GM19455 (cell line): ENCODE measurements around the gene BUB1.
"Not testable (repeated sequence)": the region's sequence is repeated elsewhere in the genome, so short reads cannot be mapped to it uniquely, and the experiment has no call there.

Experiments used
- ATAC-seq: cut with Tn5 transposase; IDR thresholded peaks from one replicate; pipeline ENCODE4 v1.9.1; 2021; ENCODE audit not compliant: unreplicated experiment

Gene BUB1

GRCh38 chr2:110659248-110659647, 18.6 kb downstream of the BUB1 start:
- no peak for ATAC-seq

DNA sequence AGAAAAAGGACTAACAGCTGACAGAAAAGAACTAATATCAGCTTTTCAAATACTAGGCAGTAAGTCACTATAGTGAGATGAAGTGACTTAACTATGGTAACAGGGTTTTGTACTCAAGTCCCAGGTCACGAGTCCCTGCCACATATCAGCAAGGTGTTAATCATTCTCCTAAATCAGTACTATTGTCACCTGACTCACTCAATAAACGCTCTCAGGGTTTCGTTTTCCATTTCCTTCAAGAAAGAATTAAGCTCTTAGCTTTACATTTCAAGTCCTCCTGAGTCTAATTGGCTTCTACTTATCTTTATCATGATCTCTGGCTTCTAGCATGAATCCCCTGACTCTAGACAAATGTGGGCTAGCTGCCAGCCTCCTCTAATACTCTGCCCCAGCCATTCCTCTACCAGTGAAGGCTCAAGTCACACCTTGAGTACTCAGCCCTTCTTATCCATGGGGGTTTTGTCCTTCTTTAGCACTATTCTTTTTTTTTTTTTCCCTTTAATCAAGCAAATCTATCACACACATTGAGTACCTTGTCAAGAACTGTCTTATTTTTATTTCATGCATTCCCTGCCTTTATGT, 20.0 kb downstream of the BUB1 start:
- no peak for ATAC-seq

DNA sequence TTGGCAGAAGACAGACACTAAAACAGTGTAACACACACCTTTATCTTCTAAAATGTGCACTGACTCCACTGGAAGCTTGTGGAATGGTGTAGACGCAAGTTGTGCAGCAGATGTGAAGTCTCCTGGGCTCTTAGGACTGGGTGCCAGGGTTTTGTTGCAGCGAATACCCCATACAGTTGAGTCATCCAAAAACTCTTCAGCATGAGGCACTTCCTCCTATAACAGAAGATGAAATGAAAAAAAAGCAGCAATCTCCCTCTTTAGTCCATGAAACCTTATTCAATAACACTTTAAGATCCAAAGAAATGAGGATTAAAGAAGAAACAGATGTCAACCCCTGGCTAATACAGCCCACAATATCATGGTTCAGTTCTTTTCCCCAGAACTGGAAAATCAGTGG, 22.2 kb downstream of the BUB1 start:
- no peak for ATAC-seq

GRCh38 chr2:110653861-110654260, 24.0 kb downstream of the BUB1 start:
- ATAC-seq, result no peak

GRCh38 chr2:110650346-110650745, 27.5 kb downstream of the BUB1 start:
- no peak for ATAC-seq

- no peak for ATAC-seq
Measured at GRCh38 chr2:110647777-110648176, 30.1 kb downstream of the BUB1 start.

DNA sequence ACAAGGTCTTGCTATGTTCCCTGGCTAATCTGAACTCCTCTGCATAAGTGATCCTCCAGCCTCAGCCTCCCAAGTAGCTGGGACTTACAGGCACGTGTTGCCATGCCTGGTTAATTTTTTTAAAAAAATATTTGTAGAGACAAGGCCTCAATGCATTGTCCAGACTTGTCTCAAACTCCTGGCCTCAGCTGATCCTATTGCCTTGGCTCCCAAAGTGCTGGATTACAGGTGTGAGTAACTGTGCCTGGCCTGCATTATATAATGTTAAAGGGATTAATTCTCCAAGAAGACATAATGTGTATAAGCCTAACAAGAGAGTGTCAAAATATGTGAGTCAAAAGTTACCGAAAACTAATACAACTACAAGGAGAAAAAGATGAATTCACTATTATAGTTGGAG, 32.2 kb downstream of the BUB1 start:
- no peak for ATAC-seq

- ATAC-seq, result no peak
Measured at GRCh38 chr2:110644357-110644756, 33.5 kb downstream of the BUB1 start.

GRCh38 chr2:110642360-110642759, 35.5 kb downstream of the BUB1 start:
- no peak for ATAC-seq

GRCh38 chr2:110639972-110640371, 37.9 kb downstream of the BUB1 start:
- ATAC-seq, result no peak

- ATAC-seq, result no peak
Measured at GRCh38 chr2:110638952-110639695, 38.7 kb downstream of the BUB1 start.

DNA sequence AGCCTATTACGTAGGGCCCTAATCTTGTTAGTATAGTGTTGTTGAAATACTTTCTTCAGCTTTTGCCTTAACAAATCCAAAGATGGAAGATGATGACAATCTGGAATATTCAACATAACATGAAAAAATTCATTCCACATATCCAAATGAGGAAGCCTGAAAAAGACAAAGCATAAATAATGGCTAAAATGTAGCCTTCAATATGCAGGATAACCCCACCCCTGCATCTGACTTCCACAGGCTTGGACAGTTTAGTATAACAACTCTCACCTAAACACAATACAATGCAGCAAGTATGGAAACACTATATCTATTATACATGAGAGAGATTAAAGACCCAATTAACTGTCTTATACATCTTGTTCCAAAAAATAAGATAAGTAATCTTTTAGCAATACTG, 39.9 kb downstream of the BUB1 start:
- no peak for ATAC-seq

DNA sequence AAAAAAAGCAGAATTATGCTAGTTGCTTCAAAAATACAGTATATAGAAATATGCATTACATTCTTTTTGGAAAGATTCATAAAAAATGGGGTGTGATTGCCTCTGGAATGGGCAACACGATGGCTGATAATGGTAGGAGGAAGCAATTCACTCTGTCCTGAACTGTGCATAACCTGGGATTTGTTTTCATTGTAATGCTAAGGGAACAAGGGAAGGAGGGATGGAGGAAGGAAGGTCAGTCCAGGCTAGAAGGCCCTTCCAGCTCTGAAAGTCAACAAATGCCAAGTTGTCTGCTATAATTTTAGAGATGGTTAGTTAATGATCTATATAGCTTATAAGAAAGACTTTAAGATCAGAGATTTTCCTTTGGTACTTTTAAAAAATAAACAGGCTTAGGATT, 40.8 kb downstream of the BUB1 start:
- no peak for ATAC-seq

DNA sequence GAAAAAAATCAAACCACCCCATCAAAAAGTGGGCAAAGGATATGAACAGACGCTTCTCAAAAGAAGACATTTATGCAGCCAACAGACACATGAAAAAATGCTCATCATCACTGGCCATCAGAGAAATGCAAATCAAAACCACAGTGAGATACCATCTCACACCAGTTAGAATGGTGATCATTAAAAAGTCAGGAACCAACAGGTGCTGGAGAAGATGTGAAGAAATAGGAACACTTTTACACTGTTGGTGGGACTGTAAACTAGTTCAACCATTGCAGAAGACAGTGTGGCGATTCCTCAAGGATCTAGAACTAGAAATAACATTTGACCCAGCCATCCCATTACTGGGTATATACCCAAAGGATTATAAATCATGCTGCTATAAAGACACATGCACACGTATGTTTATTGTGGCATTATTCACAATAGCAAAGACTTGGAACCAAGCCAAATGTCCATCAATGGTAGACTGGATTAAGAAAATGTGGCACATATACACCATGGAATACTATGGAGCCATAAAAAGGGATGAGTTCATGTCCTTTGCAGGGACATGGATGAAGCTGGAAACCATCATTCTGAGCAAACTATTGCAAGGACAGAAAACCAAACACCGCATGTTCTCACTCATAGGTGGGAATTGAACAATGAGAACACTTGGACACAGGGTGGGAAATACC, 41.8 kb downstream of the BUB1 start:
- ATAC-seq, result not testable (repeated sequence)

DNA sequence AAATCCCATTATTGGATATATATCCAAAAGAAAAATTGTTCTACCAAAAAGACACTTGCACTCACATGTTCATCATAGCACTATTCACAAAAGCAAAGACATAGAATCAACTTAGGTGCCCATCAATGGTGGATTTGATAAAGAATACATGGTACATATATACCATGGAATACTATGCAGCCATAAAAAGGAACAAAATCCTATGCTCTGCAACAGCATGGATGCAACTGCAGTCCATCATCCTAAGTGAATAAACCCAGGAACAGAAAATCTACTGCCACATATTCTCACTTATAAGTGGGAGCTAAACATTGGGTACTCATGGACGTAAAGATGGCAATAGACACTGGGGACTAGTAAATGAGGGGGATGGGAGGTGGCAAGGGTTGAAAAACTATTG, 50.5 kb downstream of the BUB1 start:
- not testable (repeated sequence) for ATAC-seq

DNA sequence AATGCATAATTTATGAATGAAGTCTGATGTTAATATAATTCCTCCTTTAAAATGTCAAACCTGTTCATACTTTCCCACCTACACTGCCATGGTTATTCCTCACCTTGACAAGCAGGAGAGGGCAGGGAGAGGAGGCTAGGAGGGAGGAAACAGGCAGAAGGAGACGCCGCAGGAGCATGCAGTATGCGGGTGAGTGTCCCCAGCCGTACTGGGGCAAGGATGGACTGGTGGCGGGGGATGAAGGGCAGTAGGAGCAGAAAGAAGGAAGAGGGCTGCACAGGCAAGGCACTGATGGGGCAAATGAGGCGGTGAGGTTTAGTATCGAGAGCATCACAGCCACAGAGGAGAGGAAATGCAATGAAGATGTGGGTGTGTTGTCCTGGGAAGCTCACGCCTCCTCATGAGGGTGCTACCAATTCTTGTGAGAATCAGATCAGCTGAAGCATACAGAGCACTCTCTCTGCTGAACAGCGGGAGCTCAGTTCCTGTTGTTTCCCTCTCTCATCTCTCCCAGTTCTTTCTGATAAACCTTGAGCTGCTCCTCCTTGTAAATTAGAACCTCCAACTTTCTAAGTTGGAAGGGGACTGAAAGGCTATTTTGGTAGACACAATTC, 58.4 kb downstream of the BUB1 start:
- ATAC-seq, result not testable (repeated sequence)

- not testable (repeated sequence) for ATAC-seq
Measured at GRCh38 chr2:110613927-110614326, 63.9 kb downstream of the BUB1 start.

GRCh38 chr2:110610613-110611250, 67.1 kb downstream of the BUB1 start:
- ATAC-seq, result not testable (repeated sequence)

DNA sequence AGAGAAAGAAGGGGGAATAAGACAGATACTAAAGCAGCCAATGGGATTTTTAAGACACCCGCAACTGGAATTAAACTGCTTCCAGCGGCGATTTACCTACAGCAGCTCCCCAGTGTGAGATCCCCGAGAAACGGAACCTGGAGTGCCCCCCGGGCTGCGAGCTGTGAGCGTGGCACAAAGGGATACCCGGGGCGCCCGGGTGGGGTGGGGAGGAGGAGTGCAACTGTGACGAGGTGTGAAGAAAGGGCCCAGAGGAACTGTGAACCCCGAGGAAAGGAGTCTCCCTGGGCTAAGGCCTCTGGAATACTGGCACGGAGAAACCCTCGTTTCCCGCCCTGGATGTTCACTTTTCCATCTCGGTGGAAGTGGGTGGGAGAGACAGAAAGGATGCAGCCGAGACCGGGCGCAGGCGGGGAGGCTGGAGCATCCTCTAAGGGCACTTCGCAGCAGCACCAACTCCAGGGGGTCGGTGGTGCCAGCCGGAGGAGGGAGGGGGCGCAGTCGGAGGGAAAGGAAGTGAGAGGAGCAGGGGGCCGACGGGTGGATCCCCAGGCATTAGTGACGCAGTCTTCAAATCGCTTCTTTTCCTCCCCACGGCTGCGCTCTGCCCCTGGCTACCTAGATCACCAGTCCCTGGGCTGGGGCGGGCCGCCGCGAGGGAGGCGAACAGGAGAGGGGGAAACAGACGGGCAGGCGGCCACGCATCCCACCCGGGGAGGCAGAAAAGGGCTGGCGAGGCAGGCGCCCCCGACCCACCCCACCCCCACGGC, 67.8 kb downstream of the BUB1 start:
- not testable (repeated sequence) for ATAC-seq

DNA sequence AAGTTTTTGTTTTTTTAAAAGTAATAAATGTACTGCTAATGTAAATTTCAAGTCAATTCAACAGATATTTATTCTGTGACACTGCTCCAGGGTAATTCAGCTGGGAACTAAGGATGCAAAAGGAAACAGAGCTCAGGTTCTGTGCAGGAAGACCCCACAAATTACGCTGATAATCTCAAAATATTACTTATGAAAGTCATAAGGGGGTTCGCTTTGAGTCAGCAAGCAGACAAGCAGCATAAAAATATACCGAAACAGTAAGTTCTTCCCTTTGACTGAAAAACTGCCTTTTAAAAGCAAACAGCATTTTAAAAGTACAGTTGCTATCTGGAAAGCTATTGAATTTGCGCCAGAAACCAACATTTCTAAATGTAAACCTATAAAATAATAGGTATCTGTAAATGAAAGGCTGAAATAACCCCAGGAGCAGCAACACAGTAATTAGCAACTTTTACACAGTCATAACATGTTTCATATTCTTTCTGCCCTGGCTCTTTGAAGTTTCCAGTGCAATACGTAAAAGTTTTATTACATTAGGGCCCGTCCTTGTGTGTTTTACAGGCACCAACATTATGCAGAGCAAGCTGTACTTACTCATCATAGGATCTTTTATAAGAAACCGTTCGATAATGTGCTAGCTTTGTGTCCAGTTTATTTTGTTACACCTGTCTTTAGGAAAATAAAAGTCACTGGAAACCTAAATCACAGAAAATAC, 68.9 kb downstream of the BUB1 start:
- ATAC-seq, result not testable (repeated sequence)
